GM21526 (cell line): ENCODE measurements around the gene RPS6KL1.

Experiments
- ATAC-seq: cut with Tn5 transposase; IDR thresholded peaks from one replicate; pipeline ENCODE4 v1.9.1; 2021; ENCODE audit warnings: moderate library complexity; ENCODE audit not compliant: unreplicated experiment, low FRiP score

Gene RPS6KL1

GRCh38 chr14:74922752-74923401 is at the start of gene RPS6KL1:
RPS6KL1 (minus strand) TSS chr14:74923260; CDS start chr14:74921541, 1,719 bp downstream.
- ATAC-seq, result peak; percentile 93

- no peak for ATAC-seq
Measured at GRCh38 chr14:74968811-74969210, 45.8 kb upstream of the RPS6KL1 start.

- no peak for ATAC-seq
Measured at GRCh38 chr14:74965486-74966153, 42.6 kb upstream of the RPS6KL1 start.

- no peak for ATAC-seq
Measured at GRCh38 chr14:74964787-74965485, 41.9 kb upstream of the RPS6KL1 start.

DNA sequence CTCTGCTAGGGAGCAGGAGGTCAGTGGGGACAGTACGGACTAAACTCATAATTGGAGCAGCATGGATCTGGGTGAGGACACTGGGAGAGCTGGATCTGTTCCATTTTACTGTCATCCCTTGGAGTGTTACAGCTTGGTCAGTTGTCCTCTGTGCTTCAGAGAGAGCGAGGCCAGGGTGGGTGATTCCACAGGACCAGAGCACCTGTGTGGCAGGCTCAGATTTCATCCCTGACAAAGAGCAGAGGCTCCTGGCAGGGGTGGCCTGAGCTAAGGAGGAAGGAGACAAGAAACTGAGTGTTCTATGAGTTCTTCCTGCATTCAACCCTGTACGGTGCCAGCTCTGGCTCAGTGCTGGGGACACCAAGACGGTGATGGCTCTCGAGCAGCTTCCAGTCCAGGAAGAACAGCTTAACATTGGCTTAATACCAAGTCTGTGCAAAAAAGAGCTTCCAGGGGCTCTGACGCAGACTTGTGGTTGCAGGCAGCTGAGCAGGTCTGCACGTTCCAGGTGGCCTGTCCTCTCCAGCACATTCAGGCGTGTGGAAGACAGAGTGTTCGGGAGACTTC is 40.7 kb upstream of the RPS6KL1 start:
- ATAC-seq, result no peak

- no peak for ATAC-seq
Measured at GRCh38 chr14:74963178-74963704, 40.2 kb upstream of the RPS6KL1 start.

GRCh38 chr14:74962493-74962892 is 39.4 kb upstream of the RPS6KL1 start:
- no peak for ATAC-seq

DNA sequence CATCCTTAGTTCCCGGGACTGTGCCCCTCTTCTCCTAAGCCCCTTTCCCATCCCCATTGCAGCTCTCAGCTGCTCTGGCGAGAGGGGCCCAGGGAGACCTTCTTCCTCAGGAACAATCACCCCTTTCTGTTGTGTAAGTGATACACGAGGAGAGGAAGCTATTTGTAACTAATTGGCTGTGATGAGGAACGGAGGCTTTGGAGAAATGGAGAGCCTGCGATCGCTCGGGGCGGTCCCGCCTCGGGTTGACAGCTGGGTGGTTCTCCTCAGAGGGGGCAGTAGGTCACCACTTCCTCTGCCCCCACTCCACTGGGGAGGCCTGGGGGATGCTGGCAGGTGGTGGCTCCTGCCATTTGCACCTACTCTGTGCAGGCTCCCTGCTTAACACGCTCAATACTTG is 39.0 kb upstream of the RPS6KL1 start:
- ATAC-seq, result no peak

GRCh38 chr14:74961238-74961911 is 38.3 kb upstream of the RPS6KL1 start:
- ATAC-seq, result no peak

DNA sequence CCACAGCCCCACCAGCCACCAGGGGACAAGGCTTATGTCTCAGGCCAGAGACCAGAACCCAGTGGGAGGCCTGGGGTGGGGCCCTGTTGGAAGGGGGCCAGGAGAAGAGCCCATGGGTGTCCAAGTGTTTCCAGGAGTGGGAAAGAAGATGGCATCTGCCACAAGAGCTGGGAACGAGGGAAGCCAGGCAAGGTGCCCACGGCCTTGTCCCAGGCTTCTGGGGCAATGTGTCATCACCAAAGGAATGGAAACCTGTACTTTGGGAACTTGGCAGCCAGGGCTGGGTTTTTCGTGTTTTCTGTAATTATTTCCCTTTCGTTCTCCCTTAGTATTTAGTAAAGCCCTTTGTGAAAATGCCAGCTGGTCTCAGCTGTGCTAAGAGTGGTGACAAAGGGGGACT is 37.7 kb upstream of the RPS6KL1 start:
- no peak for ATAC-seq

DNA sequence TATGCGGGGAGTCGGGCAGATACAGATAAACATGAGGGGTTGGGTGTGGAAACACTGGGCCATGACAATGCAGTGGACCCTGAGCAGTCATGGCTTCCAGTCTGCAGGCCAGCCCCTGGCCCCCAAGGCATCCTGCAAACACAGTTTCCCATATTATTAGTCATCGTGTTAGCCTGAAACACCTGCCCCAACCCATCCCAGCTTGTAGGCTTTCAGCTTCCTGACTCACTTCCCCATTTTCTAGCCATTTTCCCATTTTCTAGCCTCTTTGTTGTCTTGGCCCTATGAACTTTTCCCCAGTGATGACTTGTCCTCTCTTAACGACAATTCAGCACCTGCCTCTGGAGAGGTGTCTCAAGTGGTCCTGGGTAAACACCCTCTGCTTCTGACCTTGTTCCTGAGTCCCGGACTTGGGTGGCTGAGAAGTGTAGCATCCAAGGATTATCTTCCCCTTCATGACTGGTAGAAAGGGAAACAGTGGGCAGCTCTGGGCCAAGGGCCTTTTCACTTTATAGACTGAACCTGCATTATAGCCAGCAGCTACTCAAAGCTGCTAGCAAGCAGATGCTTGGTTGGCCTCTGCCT is 36.6 kb upstream of the RPS6KL1 start:
- ATAC-seq, result no peak

- ATAC-seq, result no peak
Measured at GRCh38 chr14:74956280-74957072, 33.4 kb upstream of the RPS6KL1 start.

DNA sequence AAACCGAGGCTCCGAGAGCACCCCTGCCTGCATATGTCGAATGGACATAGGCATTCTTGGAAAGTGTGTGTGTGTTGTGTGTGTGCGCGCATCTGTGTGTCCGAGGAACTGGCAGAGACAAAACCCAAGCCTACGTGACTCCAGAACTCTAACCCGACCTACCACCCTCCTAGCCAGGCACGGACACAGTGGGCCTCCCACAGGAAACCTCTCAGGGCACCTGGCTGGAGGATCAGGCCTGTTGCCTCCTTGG is 32.9 kb upstream of the RPS6KL1 start:
- no peak for ATAC-seq

- no peak for ATAC-seq
Measured at GRCh38 chr14:74955229-74956026, 32.4 kb upstream of the RPS6KL1 start, which contains the start of gene PGF. PGF (minus strand) TSS chr14:74955597; CDS start chr14:74955242, 355 bp downstream.

DNA sequence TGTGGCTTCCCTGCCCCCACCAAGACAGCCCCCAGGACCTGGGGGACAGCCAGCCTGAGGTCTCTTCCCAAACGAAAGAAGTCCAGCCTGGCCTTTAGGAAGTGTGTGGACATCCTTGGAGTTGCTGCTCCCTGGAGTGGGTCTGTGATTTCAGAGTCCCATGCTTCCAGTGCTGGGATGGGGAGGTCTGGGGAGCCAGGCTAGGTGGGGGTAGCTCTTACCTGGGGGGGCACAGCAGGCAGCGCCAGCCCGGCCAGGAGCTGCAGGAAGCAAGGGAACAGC is 31.8 kb upstream of the RPS6KL1 start:
- no peak for ATAC-seq

DNA sequence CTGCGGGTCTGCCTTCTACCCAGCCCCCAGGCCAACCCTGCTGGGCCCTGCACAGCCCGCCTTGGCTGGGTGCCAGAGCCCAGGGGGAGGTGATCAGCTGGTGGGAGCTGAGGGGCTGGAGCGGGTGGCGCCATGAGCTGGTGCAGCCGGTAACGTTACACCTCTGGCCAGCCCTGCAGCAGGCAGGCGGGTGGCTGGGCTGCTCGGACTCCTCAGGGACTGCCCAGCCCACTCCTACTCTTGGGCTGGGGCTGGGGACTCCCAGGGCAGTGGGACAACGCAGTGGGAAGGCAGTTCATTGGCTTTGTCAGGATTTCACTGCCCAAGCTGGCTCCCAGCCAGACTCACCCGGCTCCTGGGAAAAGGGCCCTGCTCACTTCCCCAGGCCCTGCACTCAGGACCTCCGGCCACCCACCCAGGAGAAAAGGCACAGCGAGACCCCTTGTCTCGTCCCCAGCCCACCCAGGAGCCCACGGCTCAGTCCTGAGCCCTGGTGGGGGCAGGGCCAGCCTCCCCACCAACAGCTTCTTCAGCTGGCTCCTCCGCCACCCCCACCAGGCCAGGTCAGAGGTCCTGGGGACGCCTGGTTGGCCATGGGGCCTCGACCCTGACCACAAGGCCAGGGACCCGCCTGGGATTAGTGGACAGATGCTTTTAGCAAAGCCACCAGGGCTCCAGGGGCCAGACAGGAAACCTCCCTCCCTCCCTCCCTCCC is 31.3 kb upstream of the RPS6KL1 start:
- ATAC-seq, result no peak

DNA sequence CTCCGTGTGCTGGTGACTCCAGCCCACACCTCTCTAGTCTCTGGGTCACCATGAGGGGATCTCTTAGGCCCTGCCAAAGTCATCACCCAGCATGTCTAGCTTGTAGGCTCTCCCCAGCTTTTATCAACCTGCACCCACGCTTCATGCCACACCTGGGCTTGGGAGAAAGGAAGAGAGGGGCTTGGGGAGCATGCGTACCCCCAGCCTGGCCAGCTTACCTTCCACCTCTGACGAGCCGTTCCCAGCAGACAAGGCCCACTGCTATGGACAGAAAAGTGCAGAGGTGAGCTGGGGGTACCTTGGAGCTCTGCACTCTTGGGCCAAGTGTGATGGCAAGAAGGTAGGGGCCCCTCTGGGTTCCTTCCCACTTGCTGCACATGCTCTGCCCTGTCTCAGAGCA is 30.6 kb upstream of the RPS6KL1 start:
- no peak for ATAC-seq

DNA sequence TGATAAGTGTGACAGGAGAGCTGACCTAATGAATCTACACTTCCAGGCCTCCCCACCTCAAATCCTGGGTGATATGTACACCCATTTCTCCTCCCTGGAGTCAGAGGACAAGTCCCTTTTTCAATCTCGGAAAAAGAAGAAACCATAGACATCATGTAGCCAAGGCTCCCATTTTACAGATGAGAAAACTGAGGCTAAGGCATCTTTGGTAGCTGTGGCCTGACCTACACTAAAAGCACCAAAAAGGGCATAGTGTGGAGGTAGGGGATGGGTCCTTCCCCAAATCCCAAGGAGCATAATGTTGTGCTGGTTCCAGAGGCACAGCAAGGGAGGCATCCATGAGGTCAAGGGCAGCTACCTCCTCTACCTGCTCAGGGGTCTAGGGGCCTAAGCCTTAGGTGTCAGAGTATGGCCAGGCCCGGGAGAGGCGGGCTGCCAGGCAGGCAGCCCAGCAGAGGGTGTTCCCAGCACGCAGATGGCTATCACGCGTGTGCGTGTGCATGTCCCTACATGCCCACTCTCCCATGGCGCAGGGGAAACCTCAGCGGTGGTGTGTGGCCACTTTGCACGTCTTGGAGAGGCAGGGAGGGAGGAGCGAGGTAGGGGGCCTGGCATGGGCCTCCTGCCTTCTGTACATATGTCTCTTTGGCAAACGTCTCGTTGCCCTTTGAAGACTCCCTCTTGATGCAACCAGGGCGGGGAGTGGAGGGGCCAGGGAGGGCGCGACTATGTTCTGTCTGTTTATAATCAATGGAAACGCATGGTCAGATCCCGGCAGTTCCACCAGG is 29.8 kb upstream of the RPS6KL1 start:
- no peak for ATAC-seq
